HG03139 (cell line): Measurements from ENCODE around the gene NAGS.
"Not testable (repeated sequence)": the region's sequence is repeated elsewhere in the genome, so short reads cannot be mapped to it uniquely, and the experiment has no call there.

Experiments used
- ATAC-seq: cut with Tn5 transposase; IDR thresholded peaks from one replicate; pipeline ENCODE4 v1.9.1; 2021; ENCODE audit not compliant: unreplicated experiment

NAGS gene

DNA sequence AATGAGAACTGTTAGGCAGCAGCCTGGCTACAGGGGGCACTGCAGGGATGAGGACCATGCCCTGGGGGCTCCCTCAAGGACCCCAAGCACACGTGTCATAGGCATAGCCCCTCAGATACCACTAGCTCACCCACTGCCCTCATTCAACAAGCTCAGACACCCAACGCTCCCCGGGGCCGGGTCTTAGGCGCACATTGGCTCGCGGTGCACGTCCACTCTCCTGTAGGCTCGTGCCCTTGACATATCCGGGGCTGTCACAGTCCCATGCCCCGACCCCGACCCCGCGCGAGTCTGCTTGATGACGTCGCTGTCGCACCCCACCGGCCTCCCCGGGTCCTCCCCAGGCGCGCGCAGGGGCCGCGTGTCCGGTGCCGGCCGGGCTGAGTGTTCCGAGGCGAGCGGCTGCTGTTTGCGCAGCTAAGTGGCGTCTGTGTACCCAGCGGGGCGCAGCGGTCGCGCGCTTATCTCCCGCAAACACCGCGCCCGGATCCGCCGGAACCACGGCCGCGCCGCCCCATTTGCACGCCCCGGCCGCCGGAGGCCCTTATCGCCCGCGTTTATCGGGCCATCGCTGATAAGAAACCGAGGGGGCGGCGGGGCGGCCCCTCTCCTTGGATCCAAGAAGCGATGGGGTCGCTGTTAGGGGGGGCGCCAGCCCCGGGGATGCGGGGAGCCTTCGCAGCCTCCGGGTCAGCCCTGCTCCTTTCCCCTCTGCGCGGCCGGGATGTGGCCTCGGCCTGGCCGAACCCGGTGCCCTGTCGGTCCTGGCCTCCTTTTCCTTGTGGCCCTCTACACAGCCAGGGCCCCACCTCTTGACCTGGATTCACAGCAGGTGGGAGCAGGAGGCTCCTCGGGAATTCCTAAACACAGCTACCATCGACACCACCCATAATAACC lies 20.7 kb upstream of the NAGS start:
- no peak for ATAC-seq

GRCh38 chr17:43984521-43984920 lies 19.9 kb upstream of the NAGS start:
- no peak for ATAC-seq

DNA sequence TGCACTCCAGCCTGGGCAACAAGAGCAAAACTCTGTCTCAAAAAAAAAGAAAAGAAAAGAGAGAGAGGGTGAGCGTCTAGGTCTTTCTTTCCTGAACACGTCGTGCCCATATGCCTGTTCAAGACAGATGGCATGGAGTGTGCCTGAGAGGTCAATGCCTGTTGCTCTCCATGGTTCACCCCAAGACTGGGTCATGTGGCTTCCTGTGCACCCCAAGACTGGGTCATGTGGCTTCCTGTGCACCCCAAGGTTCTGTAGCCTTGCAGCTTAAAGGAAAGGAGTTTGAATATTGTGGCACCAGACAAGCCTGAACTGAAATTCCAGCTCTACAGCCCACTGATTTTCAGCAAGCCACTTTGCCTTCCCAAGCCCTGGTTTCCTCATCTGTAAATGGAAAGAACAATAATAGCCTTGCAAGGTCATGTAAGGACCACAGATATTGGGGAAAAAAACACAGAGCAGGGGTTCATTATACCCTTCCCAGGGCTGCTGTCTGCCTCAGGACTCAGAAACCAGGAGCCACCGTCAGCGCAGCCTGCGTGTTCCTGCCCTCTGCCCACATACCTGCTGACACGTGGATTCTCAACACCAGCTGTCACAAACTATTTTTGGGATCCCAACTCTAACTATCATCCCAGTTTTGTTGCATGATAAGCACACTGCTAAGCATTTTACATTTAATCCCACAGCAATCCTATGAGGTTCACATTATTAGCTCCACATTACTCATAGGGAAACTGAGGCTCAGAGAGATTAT lies 18.0 kb upstream of the NAGS start:
- no peak for ATAC-seq

DNA sequence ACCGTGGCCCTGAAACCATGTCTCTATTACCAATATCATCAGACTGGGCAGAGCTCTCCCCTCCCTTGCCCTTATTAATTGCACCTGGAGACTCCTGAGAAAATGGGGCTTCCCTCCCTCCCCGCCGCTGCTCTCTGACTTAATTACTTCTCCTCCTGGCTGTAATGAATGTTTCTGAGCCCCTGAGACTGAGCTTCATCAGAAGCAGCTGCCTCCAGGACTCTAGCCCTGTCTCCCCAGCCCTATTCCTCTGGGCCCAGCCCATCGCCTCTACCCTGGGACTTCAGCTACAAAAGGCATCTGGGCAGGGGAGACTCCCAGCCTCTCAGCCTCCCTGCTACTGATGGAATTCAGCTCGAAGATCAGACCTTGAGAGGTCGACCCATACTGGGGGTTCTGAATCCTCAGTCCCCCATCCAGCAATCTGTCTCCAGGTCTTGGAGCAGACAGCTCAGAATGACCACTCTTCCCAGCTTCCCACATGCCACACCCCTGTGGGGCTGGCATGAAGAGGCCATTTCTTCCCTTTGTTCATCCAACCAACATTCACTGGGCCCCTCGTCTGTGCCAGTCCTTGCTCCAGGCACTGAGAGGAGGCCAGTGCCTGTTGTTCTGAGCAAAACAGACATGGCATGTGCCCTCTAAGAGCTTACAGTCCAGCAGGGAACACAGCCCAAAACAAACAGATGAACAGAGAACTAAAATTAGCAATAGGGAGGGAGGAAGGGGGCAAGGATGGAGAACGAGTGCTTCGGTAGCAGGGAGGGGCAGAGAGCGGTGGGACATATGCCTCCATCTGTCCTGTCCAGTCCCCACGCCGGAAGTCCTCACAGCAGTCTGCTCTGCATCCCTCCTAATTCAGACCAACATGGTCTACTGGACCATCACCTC lies 17.0 kb upstream of the NAGS start:
- no peak for ATAC-seq

GRCh38 chr17:43988301-43988700 lies 16.1 kb upstream of the NAGS start:
- ATAC-seq = no peak

DNA sequence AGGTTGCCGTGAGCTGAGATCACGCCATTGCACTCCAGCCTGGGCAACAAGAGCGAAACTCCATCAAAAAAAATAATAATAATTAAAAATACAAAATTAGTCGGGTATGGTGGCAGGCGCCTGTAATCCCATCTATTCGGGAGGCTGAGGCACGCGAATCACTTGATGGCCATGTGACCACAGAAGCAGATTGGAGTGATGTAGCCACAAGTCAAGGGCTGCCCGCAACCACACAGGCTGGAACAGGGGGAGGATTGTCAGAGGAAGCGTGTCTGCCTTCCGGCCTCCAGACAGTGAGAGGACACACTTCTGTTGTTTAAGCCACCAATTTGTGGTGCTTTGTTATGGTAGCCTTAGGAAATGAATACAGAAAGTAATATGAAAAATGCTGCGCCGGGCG lies 11.8 kb upstream of the NAGS start:
- no peak for ATAC-seq

GRCh38 chr17:43994272-43995149 lies 9.9 kb upstream of the NAGS start:
- no peak for ATAC-seq

GRCh38 chr17:43995150-43995471 lies 9.3 kb upstream of the NAGS start:
- no peak for ATAC-seq

GRCh38 chr17:43997180-43997579 lies 7.2 kb upstream of the NAGS start:
- ATAC-seq = not testable (repeated sequence)

GRCh38 chr17:43998552-43998951 lies 5.9 kb upstream of the NAGS start:
- no peak for ATAC-seq

- no peak for ATAC-seq
Observed at GRCh38 chr17:43999024-43999423, 5.4 kb upstream of the NAGS start.

- ATAC-seq = no peak
Observed at GRCh38 chr17:44000141-44000860, 4.1 kb upstream of the NAGS start.

- no peak for ATAC-seq
Observed at GRCh38 chr17:44000871-44001460, 3.5 kb upstream of the NAGS start.

DNA sequence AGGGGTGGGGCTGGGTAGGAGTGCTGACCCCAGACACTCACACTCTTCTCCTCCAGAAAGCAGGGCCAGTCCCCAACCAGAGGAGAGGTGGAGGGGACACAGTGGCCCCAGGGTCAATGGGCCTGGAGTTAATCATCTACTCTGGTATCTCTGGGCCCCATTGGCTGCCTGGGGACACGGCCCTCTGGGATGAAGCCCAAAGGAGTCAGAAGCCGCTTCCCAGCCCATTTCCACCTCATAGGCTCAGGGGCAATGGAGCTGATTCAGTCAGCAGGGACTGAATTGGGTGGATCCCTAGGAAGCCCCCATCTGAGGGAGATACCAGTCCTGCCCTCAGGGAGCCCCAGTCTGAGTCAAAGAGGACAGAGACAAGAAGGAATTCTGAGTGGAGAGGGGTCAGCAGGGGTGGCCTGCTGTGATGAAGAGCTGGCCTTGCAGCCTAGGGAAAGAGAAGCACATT lies 2.9 kb upstream of the NAGS start:
- ATAC-seq = no peak

DNA sequence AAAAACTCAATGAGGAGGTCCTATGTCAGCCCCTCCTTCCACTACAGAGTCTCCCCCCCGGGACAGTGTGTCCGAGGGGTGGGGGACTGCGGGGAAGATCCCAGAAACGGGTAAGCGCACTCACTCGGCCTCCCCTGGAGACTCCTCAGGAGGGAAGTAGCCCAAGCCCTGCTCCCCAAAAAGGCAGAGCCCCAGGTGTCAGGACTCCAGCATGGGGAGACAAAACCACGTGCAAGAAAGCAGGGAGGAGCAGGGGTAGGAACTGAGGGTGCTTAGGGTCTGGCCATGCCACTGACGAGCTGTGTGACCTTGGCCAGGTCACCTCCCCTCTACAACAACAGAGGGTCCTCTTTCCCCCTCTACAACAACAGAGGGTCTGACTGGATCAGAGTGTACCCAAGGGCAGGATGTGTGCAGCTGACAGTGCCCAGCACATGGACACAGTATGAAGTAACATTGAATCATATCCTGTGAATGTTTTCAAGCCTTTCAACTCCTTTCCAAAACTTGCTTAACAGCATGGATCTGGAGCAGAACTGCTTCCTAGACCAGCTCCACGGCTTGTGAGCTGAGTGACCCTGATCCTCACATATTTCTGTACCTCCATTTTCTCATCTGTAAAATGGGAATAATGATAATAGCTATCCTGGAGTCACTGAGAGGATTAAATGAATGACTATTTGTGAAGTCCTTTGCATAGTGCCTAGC lies 2.1 kb upstream of the NAGS start:
- no peak for ATAC-seq

GRCh38 chr17:44004761-44005526 lies 522 bp downstream of the NAGS start:
- ATAC-seq = no peak

DNA sequence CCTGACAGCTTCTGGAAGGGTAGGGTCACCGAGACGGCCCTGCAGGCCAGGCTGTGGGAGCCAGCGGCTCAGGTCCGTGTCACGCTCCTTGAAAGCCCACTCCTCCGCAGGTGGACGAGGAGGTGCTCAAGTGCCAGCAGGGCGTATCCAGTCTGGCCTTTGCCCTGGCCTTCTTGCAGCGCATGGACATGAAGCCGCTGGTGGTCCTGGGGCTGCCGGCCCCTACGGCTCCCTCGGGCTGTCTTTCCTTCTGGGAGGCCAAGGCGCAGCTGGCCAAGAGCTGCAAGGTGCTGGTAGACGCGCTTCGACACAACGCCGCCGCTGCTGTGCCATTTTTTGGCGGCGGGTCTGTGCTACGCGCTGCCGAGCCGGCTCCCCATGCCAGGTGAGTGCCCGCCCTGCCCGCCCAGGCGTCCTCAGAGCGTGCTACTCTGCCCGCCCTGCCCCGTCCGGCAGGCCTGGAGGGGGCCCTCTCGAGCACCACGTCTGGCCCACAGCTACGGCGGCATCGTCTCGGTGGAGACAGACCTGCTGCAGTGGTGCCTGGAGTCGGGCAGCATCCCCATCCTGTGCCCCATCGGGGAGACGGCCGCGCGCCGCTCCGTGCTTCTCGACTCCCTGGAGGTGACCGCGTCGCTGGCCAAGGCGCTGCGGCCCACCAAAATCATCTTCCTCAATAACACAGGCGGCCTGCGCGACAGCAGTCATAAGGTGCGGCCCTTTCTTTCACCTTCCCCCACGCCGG lies 1.3 kb downstream of the NAGS start:
- no peak for ATAC-seq
